HepG2 (cell line): ENCODE data around the gene SNAPIN. TPM values are rescaled to one million over a fixed set of nuclear protein-coding genes. Genes with fewer than 3 reads are reported as not detected.
A peak's percentile ranks its signal among the peaks of the same experiment; 100 is the strongest.

Source experiments
- BCL3 ChIP-seq: sonication (generic); formaldehyde crosslinking; IDR thresholded peaks from 2 replicates; pipeline ENCODE4 v1.5.1; 2020; ENCODE audit warnings: mild to moderate bottlenecking, missing genetic modification reagents, moderate library complexity
- CCAR2 ChIP-seq: fragments of 200-400 bp; formaldehyde crosslinking; optimal IDR thresholded peaks from 2 replicates; pipeline ENCODE3; 2018; ENCODE audit warnings: low read depth, mild to moderate bottlenecking, low read length, moderate library complexity
- FOXK1 ChIP-seq: sonication (generic); formaldehyde crosslinking; IDR thresholded peaks from 2 replicates; pipeline ENCODE4 v1.4.0; 2020; ENCODE audit warnings: low read depth, missing genetic modification reagents, borderline replicate concordance
- FUBP1 ChIP-seq: sonication (generic); formaldehyde crosslinking; IDR thresholded peaks from 2 replicates; pipeline ENCODE4 v1.5.1; 2020; ENCODE audit warnings: missing genetic modification reagents, mild to moderate bottlenecking, borderline replicate concordance
- GATA4 ChIP-seq: sonication (generic); IDR thresholded peaks from 2 replicates; pipeline ENCODE4 v1.6.1; 2016; ENCODE audit warnings: antibody characterized with exemption, low read depth, borderline replicate concordance
- GLI4 ChIP-seq: sonication (generic); formaldehyde crosslinking; IDR thresholded peaks from 2 replicates; pipeline ENCODE4 v1.5.1; 2020; ENCODE audit warnings: missing genetic modification reagents, mild to moderate bottlenecking, moderate library complexity, borderline replicate concordance
- MAF1 ChIP-seq: sonication (generic); formaldehyde crosslinking; IDR thresholded peaks from 2 replicates; pipeline ENCODE4 v1.5.0; 2020; ENCODE audit warnings: missing genetic modification reagents, borderline replicate concordance
- NCOA5 ChIP-seq: sonication (generic); formaldehyde crosslinking; IDR thresholded peaks from 2 replicates; pipeline ENCODE4 v1.4.0; 2020; ENCODE audit warnings: missing genetic modification reagents
- NFIC ChIP-seq: IDR thresholded peaks from 2 replicates; pipeline ENCODE4 v1.6.1; 2012; ENCODE audit warnings: mild to moderate bottlenecking, low read length, inconsistent platforms
- NR2F1 ChIP-seq, 2 experiments: fragments of 450-650 bp in 1 of 2; formaldehyde crosslinking in 1 of 2; IDR thresholded peaks; 2 replicates each; pipeline versions ENCODE4 v1.5.0 to v1.6.1; 2016 to 2020; ENCODE audit warnings: mild to moderate bottlenecking in 1 of 2, missing compliant biosample characterization in 1 of 2, missing genetic modification reagents in 1 of 2, moderate library complexity in 1 of 2
- RBFOX2 ChIP-seq: fragments of 200-400 bp; formaldehyde crosslinking; IDR thresholded peaks from 2 replicates; pipeline ENCODE4 v1.6.1; 2017; ENCODE audit warnings: low read depth, mild to moderate bottlenecking, low read length
- SETDB1 ChIP-seq: sonication (generic); formaldehyde crosslinking; IDR thresholded peaks from 2 replicates; pipeline ENCODE4 v1.5.1; 2020; ENCODE audit warnings: missing genetic modification reagents, mild to moderate bottlenecking, borderline replicate concordance
- ZBTB46 ChIP-seq: sonication (generic); formaldehyde crosslinking; IDR thresholded peaks from 2 replicates; pipeline ENCODE4 v1.4.0; 2020; ENCODE audit warnings: mild to moderate bottlenecking, missing genetic modification reagents, borderline replicate concordance
- ZNF276 ChIP-seq: sonication (generic); formaldehyde crosslinking; IDR thresholded peaks from 2 replicates; pipeline ENCODE4 v1.4.0; 2020; ENCODE audit warnings: mild to moderate bottlenecking, low read depth, missing genetic modification reagents
- ZNF772 ChIP-seq: sonication (generic); formaldehyde crosslinking; IDR thresholded peaks from 2 replicates; pipeline ENCODE4 v1.5.0; 2020; ENCODE audit warnings: mild to moderate bottlenecking, missing genetic modification reagents
- polyA plus RNA-seq, 8 experiments: library from polyadenylated mRNA; depleted of rRNA in 3 of 8; stranded (reverse) in 7 of 8; unstranded in 1 of 8; fragments of >200 nt; fragmentation: Illumina TruSeq in 4 of 8; extraction: Trizol in 4 of 8; gene quantifications; 2 replicates each; pipeline versions ENCODE4 v1.2.1 to v1.2.3, GENCODE V29; 2011 to 2016; ENCODE audit warnings: low read depth in 4 of 8, missing spikeins in 1 of 8, mixed read lengths in 1 of 8; ENCODE audit not compliant: insufficient read depth in 1 of 8
- total RNA-seq, 5 experiments: library from RNA; depleted of rRNA; stranded (reverse); fragments of >200 nt; fragmentation: Illumina TruSeq; extraction: Trizol; gene quantifications; 2 replicates each; pipeline ENCODE4 v1.2.3, GENCODE V29; 2016; ENCODE audit warnings: low read depth in 1 of 5
- TF ChIP-seq, protein P1 (sequence below): sonication (generic); formaldehyde crosslinking; IDR thresholded peaks from 2 replicates; pipeline ENCODE4 v1.9.0; 2022; ENCODE audit warnings: low read depth, missing genetic modification reagents
- TF ChIP-seq, protein P2 (sequence below): sonication (generic); formaldehyde crosslinking; IDR thresholded peaks from 2 replicates; pipeline ENCODE4 v1.5.1; 2020; ENCODE audit warnings: mild to moderate bottlenecking, moderate library complexity, missing genetic modification reagents

Gene SNAPIN
- total and polyA plus RNA-seq, 2 of the 13 experiments (the other 11 are each of a cell fraction or from before 2014, with no cell fraction given) = 23.9 to 25.7 TPM

DNA sequence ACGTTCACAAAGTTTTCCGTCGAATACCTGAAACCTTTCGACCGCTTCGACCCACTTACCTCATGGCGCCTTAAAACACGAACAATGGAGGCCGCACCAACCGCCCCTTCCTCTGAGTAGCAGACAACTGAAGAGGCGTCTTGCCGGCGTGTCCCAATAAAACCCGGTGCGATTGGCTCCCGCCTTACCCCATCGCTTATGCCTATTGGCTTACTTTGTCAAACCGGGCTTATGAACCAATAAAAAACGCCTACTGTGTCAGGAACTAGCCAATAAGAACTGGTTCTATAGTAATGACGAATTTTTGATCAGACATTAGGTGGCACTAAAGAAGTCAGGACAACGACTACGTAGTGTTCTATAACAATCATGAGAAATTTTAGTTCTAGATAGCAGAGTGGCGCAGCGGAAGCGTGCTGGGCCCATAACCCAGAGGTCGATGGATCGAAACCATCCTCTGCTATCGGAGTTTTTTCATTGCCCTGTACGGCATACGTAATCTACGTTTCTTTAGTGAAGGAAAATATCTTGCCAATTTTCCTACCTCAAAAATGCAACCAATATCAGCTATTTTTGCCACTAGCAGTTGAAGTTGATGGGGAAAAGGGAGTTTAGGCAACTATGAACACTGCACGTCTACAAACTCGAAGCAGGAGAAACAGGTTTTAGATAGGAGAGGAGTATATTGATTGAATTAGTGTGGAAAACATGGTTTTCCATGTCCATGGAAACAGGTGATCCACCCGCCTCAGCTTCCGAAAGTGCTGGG lies 12.5 kb downstream of the SNAPIN start, which contains the start of gene ILF2 (continued):
- no peak for TF ChIP-seq ZNF276 (CRISPR knock-in tag)
- TF ChIP-seq FOXK1 (CRISPR knock-in tag) = peak; percentile 9; the same call in 1 of the 2 replicates
- no peak for TF ChIP-seq NCOA5
- TF ChIP-seq NR2F1 (CRISPR knock-in tag; IDR thresholded peaks at IDR 0.05) = no peak
- TF ChIP-seq GLI4 = no peak
- TF ChIP-seq, protein P1, sequence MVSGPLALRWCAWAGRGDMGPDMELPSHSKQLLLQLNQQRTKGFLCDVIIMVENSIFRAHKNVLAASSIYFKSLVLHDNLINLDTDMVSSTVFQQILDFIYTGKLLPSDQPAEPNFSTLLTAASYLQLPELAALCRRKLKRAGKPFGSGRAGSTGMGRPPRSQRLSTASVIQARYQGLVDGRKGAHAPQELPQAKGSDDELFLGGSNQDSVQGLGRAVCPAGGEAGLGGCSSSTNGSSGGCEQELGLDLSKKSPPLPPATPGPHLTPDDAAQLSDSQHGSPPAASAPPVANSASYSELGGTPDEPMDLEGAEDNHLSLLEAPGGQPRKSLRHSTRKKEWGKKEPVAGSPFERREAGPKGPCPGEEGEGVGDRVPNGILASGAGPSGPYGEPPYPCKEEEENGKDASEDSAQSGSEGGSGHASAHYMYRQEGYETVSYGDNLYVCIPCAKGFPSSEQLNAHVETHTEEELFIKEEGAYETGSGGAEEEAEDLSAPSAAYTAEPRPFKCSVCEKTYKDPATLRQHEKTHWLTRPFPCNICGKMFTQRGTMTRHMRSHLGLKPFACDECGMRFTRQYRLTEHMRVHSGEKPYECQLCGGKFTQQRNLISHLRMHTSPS (CRISPR knock-in tag) = no peak; the same call in 1 of the 2 replicates
- no peak for TF ChIP-seq ZBTB46 (CRISPR knock-in tag)
- TF ChIP-seq RBFOX2 = peak; percentile 21; the same call in 1 of the 2 replicates
- TF ChIP-seq, protein P2, sequence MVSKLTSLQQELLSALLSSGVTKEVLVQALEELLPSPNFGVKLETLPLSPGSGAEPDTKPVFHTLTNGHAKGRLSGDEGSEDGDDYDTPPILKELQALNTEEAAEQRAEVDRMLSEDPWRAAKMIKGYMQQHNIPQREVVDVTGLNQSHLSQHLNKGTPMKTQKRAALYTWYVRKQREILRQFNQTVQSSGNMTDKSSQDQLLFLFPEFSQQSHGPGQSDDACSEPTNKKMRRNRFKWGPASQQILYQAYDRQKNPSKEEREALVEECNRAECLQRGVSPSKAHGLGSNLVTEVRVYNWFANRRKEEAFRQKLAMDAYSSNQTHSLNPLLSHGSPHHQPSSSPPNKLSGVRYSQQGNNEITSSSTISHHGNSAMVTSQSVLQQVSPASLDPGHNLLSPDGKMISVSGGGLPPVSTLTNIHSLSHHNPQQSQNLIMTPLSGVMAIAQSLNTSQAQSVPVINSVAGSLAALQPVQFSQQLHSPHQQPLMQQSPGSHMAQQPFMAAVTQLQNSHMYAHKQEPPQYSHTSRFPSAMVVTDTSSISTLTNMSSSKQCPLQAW (CRISPR knock-in tag) = peak; percentile 67
- no peak for TF ChIP-seq SETDB1 (CRISPR knock-in tag)
- TF ChIP-seq ZNF772 = peak; percentile 21; the same call in 1 of the 2 replicates
- TF ChIP-seq FUBP1 (CRISPR knock-in tag) = no peak
- peak; percentile 71; the same call in 1 of the 2 replicates for TF ChIP-seq NFIC
- no peak for TF ChIP-seq CCAR2
- peak; percentile 97 for TF ChIP-seq MAF1 (CRISPR knock-in tag)
- TF ChIP-seq GATA4 = no peak
- no peak for TF ChIP-seq BCL3
